Measurements from ENCODE around the gene CFAP20DC.
"Not testable (repeated sequence)": the region's sequence is repeated elsewhere in the genome, so short reads cannot be mapped to it uniquely, and the experiment has no call there.

CFAP20DC gene

DNA sequence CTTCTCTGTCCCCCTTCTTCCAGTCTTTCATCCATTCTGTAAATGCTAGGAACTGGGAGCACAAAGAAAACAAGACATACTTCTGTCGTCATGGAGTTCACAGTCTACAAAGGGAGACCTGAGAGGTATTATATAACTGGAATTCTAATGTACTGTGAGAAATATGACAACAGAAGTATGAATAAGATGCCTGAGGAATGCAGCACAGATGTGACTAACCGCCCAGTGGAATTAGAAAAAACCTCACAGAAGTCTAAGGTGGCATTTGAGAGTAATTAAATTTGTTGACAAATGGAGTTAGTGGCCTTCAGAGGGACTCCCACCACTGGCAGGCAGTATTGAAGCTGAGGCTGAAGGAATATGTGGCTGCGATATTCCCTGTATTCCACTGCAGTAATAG is 214.7 kb downstream of the CFAP20DC start:
- Histone ChIP-seq H3K36me3 (ENCODE audit: control insufficient read depth in 1 of 2, insufficient read depth in 2 of 2, low read length in 2 of 2) (no peaks in the 10 kb centered on the region), H3K27ac (ENCODE audit: low read length) (no peak overlapping the region), H3K4me3 (ENCODE audit: low read depth in 1 of 2, low read length in 2 of 2) (no peak overlapping the region), H3K27me3 (ENCODE audit: low read depth, low read length) (no peaks in the 10 kb centered on the region), H3K9me3 (ENCODE audit: control insufficient read depth in 1 of 2, low read length in 2 of 2) (no peaks in the 10 kb centered on the region), H3K4me1 (ENCODE audit: control insufficient read depth in 1 of 2, insufficient read depth in 2 of 2, low read length in 2 of 2) (no peaks in the 10 kb centered on the region)

DNA sequence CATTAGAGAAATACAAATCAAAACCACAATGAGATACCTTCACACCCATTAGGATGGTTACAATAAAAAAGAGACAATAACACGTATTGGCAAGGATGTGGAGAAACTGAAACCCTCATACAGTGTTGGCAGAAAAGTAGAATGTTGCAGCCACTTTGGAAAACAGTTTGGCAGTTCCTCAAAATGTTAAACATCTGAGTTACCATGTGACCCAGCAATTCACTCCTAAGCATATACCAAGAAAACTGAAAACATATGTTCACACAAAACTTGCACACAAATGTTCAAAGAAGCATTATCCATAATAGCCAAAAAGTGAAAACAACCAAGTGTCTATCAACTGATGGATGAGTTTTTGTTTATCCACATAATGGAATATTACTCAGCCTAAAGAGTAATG is 216.3 kb downstream of the CFAP20DC start:
- Histone ChIP-seq H3K27me3 (ENCODE audit: low read depth, low read length) (no peaks in the 10 kb centered on the region), H3K4me1 (ENCODE audit: control insufficient read depth in 1 of 2, insufficient read depth in 2 of 2, low read length in 2 of 2) (no peaks in the 10 kb centered on the region), H3K36me3 (ENCODE audit: control insufficient read depth in 1 of 2, insufficient read depth in 2 of 2, low read length in 2 of 2) (no peaks in the 10 kb centered on the region), H3K27ac (ENCODE audit: low read length) (no peak overlapping the region), H3K4me3 (ENCODE audit: low read depth in 1 of 2, low read length in 2 of 2) (no peak overlapping the region), H3K9me3 (ENCODE audit: control insufficient read depth in 1 of 2, low read length in 2 of 2) (no peaks in the 10 kb centered on the region)

- Histone ChIP-seq H3K9me3 (ENCODE audit: control insufficient read depth in 1 of 2, low read length in 2 of 2) (no peaks in the 10 kb centered on the region), H3K27ac (ENCODE audit: low read length) (no peak overlapping the region), H3K4me3 (ENCODE audit: low read depth in 1 of 2, low read length in 2 of 2) (no peak overlapping the region), H3K4me1 (ENCODE audit: control insufficient read depth in 1 of 2, insufficient read depth in 2 of 2, low read length in 2 of 2) (no peaks in the 10 kb centered on the region), H3K36me3 (ENCODE audit: control insufficient read depth in 1 of 2, insufficient read depth in 2 of 2, low read length in 2 of 2) (no peaks in the 10 kb centered on the region), H3K27me3 (ENCODE audit: low read depth, low read length) (no peaks in the 10 kb centered on the region)
Observed at GRCh38 chr3:58829321-58830000, 220.4 kb downstream of the CFAP20DC start.

DNA sequence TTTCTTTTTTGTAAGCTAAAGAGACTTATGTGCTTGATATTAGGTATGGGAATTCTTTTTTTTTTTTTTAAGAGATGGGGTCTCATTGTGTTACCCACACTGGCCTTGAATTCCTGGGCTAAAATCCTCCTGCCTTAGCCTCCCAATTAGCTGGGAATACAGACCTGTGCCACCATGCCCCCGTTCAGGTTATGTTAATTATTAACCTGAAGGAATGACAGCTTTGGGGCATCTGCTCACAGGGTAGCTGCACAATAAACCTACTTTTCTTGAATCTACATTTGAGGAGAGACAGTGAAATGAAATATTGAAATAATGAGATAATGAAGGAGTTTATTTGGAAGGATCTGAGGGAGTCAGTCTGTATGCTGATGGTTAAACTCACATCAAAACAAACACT is 225.0 kb downstream of the CFAP20DC start:
- no peaks in the 10 kb centered on the region for H3K4me1 ChIP-seq (ENCODE audit: control insufficient read depth in 1 of 2, insufficient read depth in 2 of 2, low read length in 2 of 2)
- no peaks in the 10 kb centered on the region for H3K36me3 ChIP-seq (ENCODE audit: control insufficient read depth in 1 of 2, insufficient read depth in 2 of 2, low read length in 2 of 2)
- H3K4me3 ChIP-seq (ENCODE audit: low read depth in 1 of 2, low read length in 2 of 2) = no peak overlapping the region
- no peaks in the 10 kb centered on the region for H3K27me3 ChIP-seq (ENCODE audit: low read depth, low read length)
- no peaks in the 10 kb centered on the region for H3K9me3 ChIP-seq (ENCODE audit: control insufficient read depth in 1 of 2, low read length in 2 of 2)
- H3K27ac ChIP-seq (ENCODE audit: low read length) = no peak overlapping the region

DNA sequence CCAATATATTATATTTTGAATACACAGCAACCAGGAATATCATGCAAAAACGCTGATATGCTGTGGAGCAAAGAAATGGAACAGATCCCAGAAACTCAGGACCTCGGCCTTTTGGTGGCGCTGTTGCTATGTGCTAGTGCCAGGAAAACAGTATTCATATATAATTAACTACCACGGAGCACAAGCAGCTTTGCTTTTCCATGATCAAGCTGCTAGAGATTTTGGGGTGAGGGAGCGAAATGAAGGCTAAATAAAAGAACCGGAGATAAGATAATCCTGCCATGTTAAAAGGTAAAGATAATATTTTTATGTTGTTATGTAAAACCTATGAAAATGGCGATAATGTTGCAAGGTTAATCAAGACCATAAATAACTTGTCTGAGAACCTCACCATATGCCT is 225.5 kb downstream of the CFAP20DC start:
- Histone ChIP-seq H3K9me3 (ENCODE audit: control insufficient read depth in 1 of 2, low read length in 2 of 2) (no peaks in the 10 kb centered on the region), H3K4me3 (ENCODE audit: low read depth in 1 of 2, low read length in 2 of 2) (no peak overlapping the region), H3K27me3 (ENCODE audit: low read depth, low read length) (no peaks in the 10 kb centered on the region), H3K27ac (ENCODE audit: low read length) (no peak overlapping the region), H3K4me1 (ENCODE audit: control insufficient read depth in 1 of 2, insufficient read depth in 2 of 2, low read length in 2 of 2) (no peaks in the 10 kb centered on the region), H3K36me3 (ENCODE audit: control insufficient read depth in 1 of 2, insufficient read depth in 2 of 2, low read length in 2 of 2) (no peaks in the 10 kb centered on the region)

DNA sequence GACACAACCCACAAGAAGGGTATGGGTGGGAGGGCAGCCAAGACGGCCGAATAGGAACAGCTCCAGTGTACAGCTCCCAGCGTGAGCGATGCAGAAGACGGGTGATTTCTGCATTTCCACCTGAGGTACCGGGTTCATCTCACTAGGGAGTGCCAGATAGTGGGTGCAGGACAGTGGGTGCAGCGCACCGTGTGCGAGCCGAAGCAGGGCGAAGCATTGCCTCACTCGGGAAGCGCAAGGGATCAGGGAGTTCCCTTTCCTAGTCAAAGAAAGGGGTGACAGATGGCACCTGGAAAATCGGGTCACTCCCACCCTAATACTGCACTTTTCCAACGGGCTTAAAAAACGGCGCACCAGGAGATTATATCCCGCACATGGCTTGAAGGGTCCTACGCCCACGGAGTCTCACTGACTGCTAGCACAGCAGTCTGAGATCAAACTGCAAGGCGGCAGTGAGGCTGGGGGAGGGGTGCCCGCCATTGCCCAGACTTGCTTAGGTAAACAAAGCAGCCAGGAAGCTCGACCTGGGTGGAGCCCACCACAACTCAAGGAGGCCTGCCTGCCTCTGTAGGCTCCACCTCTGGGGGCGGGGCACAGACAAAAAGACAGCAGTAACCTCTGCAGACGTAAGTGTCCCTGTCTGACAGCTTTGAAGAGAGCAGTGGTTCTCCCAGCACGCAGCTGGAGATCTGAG is 243.1 kb downstream of the CFAP20DC start:
- H3K4me1 ChIP-seq (ENCODE audit: control insufficient read depth in 1 of 2, insufficient read depth in 2 of 2, low read length in 2 of 2); H3K27me3 ChIP-seq (ENCODE audit: low read depth, low read length); H3K4me3 ChIP-seq (ENCODE audit: low read depth in 1 of 2, low read length in 2 of 2); H3K9me3 ChIP-seq (ENCODE audit: control insufficient read depth in 1 of 2, low read length in 2 of 2); H3K36me3 ChIP-seq (ENCODE audit: control insufficient read depth in 1 of 2, insufficient read depth in 2 of 2, low read length in 2 of 2); H3K27ac ChIP-seq (ENCODE audit: low read length): not testable (repeated sequence)

DNA sequence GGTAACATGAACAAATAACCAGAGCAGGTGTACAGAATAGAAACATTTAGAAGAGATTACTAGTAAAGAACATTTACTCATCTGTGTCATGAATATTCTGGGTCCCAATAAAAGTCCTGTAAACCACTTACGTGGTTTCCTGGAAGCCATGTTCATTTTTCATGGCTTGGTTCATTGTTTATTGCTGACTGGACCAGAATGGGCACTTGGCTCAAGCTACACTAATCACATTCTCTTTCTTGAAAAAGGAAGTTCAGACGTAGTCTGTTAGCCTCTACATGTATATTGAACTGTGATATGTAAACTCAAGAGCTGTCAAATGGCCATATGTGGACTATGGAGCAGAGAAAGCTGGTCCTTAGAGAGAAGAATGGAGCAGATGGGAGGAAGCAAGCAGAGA is 244.9 kb downstream of the CFAP20DC start:
- Histone ChIP-seq H3K36me3 (ENCODE audit: control insufficient read depth in 1 of 2, insufficient read depth in 2 of 2, low read length in 2 of 2) (no peaks in the 10 kb centered on the region), H3K9me3 (ENCODE audit: control insufficient read depth in 1 of 2, low read length in 2 of 2) (no peaks in the 10 kb centered on the region), H3K27ac (ENCODE audit: low read length) (no peak overlapping the region), H3K27me3 (ENCODE audit: low read depth, low read length) (no peaks in the 10 kb centered on the region), H3K4me1 (ENCODE audit: control insufficient read depth in 1 of 2, insufficient read depth in 2 of 2, low read length in 2 of 2) (no peaks in the 10 kb centered on the region), H3K4me3 (ENCODE audit: low read depth in 1 of 2, low read length in 2 of 2) (no peak overlapping the region)

GRCh38 chr3:58801541-58801940 is 248.3 kb downstream of the CFAP20DC start:
- Histone ChIP-seq H3K27ac (ENCODE audit: low read length) (no peak overlapping the region), H3K9me3 (ENCODE audit: control insufficient read depth in 1 of 2, low read length in 2 of 2) (no peaks in the 10 kb centered on the region), H3K4me1 (ENCODE audit: control insufficient read depth in 1 of 2, insufficient read depth in 2 of 2, low read length in 2 of 2) (no peaks in the 10 kb centered on the region), H3K36me3 (ENCODE audit: control insufficient read depth in 1 of 2, insufficient read depth in 2 of 2, low read length in 2 of 2) (no peaks in the 10 kb centered on the region), H3K27me3 (ENCODE audit: low read depth, low read length) (no peaks in the 10 kb centered on the region), H3K4me3 (ENCODE audit: low read depth in 1 of 2, low read length in 2 of 2) (no peak overlapping the region)

DNA sequence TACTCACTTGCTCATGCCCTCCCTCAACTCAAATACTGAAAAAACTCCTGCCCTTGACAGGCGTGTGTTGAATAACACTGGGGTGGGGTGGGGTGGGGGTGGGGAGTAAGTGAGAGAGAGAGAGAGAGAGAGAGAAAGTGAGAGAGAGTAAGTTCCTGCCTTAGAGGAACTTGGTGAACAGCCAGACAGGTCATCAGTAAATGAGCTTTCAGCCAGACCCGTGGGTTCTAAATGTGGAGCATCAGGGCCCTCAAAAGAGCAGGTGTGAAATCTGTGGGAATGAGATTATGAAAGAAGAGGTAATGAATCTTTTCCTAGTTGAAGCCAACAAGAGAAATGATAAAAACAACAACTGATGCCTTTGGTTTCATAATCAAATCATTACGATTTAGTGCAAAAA is 248.9 kb downstream of the CFAP20DC start:
- no peak overlapping the region for H3K27ac ChIP-seq (ENCODE audit: low read length)
- H3K27me3 ChIP-seq (ENCODE audit: low read depth, low read length) = no peaks in the 10 kb centered on the region
- H3K4me1 ChIP-seq (ENCODE audit: control insufficient read depth in 1 of 2, insufficient read depth in 2 of 2, low read length in 2 of 2) = no peaks in the 10 kb centered on the region
- no peak overlapping the region for H3K4me3 ChIP-seq (ENCODE audit: low read depth in 1 of 2, low read length in 2 of 2)
- no peaks in the 10 kb centered on the region for H3K36me3 ChIP-seq (ENCODE audit: control insufficient read depth in 1 of 2, insufficient read depth in 2 of 2, low read length in 2 of 2)
- no peaks in the 10 kb centered on the region for H3K9me3 ChIP-seq (ENCODE audit: control insufficient read depth in 1 of 2, low read length in 2 of 2)

DNA sequence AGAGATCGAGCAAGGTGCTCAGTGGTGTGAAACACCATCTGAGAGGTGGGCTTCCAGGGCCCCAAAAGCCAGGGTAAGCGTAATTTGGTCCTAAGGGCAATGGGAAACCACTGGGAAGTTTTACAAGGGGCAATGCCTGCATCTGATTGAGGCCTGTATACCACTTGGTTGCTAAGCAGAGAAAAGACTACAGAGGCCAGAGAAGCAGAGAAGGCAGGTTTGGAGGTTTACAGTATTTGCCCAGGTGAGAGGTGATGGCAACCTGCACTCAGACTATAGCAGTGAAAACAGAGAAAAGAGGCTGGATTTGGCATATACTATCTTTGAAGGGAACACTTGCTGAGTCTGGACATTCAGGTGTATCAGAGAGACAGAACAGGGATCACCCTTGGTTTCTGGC is 249.8 kb downstream of the CFAP20DC start:
- H3K36me3 ChIP-seq (ENCODE audit: control insufficient read depth in 1 of 2, insufficient read depth in 2 of 2, low read length in 2 of 2) = no peaks in the 10 kb centered on the region
- no peaks in the 10 kb centered on the region for H3K9me3 ChIP-seq (ENCODE audit: control insufficient read depth in 1 of 2, low read length in 2 of 2)

DNA sequence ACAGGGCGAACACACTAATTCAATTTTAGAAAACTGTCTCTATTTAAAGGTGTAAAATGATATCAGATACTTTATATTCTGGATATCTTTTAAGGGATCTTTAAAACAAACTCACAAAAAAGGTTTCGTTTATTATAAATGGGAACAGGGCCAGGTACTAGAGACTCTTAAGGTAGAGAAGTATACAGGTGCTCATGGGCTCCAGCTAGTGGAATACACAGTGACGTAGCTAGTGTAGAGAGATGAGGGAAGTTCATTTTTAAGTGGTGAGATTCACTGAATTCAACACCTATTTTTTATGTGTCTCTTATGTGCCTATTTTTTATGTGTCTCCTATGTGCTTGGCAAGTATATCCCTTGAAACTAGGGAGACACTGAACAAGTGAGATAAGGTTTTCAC is 250.6 kb downstream of the CFAP20DC start:
- Histone ChIP-seq H3K4me1 (ENCODE audit: control insufficient read depth in 1 of 2, insufficient read depth in 2 of 2, low read length in 2 of 2) (no peaks in the 10 kb centered on the region), H3K36me3 (ENCODE audit: control insufficient read depth in 1 of 2, insufficient read depth in 2 of 2, low read length in 2 of 2) (no peaks in the 10 kb centered on the region), H3K27me3 (ENCODE audit: low read depth, low read length) (no peaks in the 10 kb centered on the region), H3K9me3 (ENCODE audit: control insufficient read depth in 1 of 2, low read length in 2 of 2) (no peaks in the 10 kb centered on the region), H3K4me3 (ENCODE audit: low read depth in 1 of 2, low read length in 2 of 2) (no peak overlapping the region), H3K27ac (ENCODE audit: low read length) (no peak overlapping the region)

More for the DNA sequence above, 249.8 kb downstream of the CFAP20DC start:
- Histone ChIP-seq H3K27ac (ENCODE audit: low read length) (no peak overlapping the region), H3K4me1 (ENCODE audit: control insufficient read depth in 1 of 2, insufficient read depth in 2 of 2, low read length in 2 of 2) (no peaks in the 10 kb centered on the region), H3K4me3 (ENCODE audit: low read depth in 1 of 2, low read length in 2 of 2) (no peak overlapping the region), H3K27me3 (ENCODE audit: low read depth, low read length) (no peaks in the 10 kb centered on the region)

- Histone ChIP-seq H3K27me3 (ENCODE audit: low read depth, low read length) (no peaks in the 10 kb centered on the region), H3K27ac (ENCODE audit: low read length) (no peak overlapping the region), H3K36me3 (ENCODE audit: control insufficient read depth in 1 of 2, insufficient read depth in 2 of 2, low read length in 2 of 2) (no peaks in the 10 kb centered on the region), H3K9me3 (ENCODE audit: control insufficient read depth in 1 of 2, low read length in 2 of 2) (no peaks in the 10 kb centered on the region), H3K4me1 (ENCODE audit: control insufficient read depth in 1 of 2, insufficient read depth in 2 of 2, low read length in 2 of 2) (no peaks in the 10 kb centered on the region), H3K4me3 (ENCODE audit: low read depth in 1 of 2, low read length in 2 of 2) (no peak overlapping the region)
Observed at GRCh38 chr3:58798312-58798711, 251.5 kb downstream of the CFAP20DC start.

Measured in muscle layer of duodenum (tissue), 2 donors.